Activated CD4-positive, alpha-beta T cell treated with anti-CD3 and anti-CD28 coated beads, Interleukin-2, amount 10 ng/mL, durations not matched to agents 24 days and 14 days (primary cell): ENCODE measurements around the gene TAF1B. TPM values are rescaled to one million over a fixed set of nuclear protein-coding genes. Genes with fewer than 3 reads are reported as not detected.

Experiments used
- DNase-seq: peaks from one replicate; pipeline ENCODE4 v3.0.0; 2022
- H3K27ac Mint-ChIP-seq: one replicate; pipeline ENCODE4 v1.8.0; 2022; ENCODE audit warnings: mild to moderate bottlenecking, mixed read lengths
- H3K27me3 Mint-ChIP-seq: one replicate; pipeline ENCODE4 v1.8.0; 2022; ENCODE audit warnings: mixed read lengths
- H3K36me3 Mint-ChIP-seq: one replicate; pipeline ENCODE4 v1.8.0; 2022; ENCODE audit warnings: low read depth, mild to moderate bottlenecking, mixed read lengths
- H3K4me1 Mint-ChIP-seq: one replicate; pipeline ENCODE4 v1.8.0; 2021; ENCODE audit warnings: mixed read lengths
- H3K4me3 Mint-ChIP-seq: one replicate; pipeline ENCODE4 v1.8.0; 2022; ENCODE audit warnings: mild to moderate bottlenecking, moderate library complexity, mixed read lengths
- H3K9me3 Mint-ChIP-seq: one replicate; pipeline ENCODE4 v1.8.0; 2021; ENCODE audit warnings: mixed read lengths
- intact Hi-C: fragments of 100-400 bp; cut with micrococcal nuclease; formaldehyde crosslinking; loops from one replicate; pipeline ENCODE4 v1.15.1; 2023
- total RNA-seq: library from RNA; stranded (reverse); gene quantifications from 2 replicates; pipeline ENCODE4 v1.2.3, GENCODE V29; 2022

The TAF1B gene
- total RNA-seq, 1 donor from 2014 or later: 21.9 TPM

DNA sequence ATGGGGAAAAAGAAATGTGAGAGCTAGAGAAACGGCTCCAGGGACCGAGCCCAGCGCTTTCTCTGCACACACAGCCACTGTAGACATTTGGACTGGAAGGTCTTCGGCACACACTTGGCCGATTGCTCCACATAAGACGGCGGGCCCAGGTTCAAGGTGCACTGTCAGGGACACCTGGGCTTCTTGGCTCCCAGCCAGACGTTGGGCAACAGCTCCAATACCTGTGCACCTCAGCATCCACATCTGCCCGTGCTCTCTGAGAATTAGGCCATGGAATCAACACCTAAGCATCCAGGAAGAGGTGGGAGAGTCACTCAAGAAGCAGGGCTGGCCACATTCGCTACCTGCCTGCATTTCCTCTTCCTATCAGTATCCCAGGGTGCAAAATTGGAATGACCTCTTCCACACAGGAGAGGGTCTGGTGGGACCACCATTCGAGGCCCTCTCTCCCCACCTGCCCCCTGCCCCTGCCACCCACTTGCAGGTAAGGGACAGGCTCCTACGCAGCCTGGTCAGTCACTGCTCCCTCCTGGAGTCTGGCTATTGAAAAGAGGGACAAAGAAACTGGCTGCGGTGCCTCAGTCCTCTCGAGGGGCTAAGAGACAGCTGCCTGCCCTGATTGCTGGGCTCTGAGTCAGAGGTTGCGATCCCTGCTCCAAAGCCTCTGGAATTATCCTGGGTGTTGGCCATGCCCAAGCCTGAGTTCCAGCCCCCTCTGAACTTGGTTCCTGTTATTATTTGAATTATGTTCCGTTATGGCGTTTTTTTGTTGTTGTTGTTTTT lies 40.1 kb upstream of the TAF1B start:
- H3K27ac Mint-ChIP-seq: no peak overlapping the region
- H3K4me3 Mint-ChIP-seq: no peak overlapping the region
- H3K27me3 Mint-ChIP-seq: peaks cover 13% of the 10 kb centered on the region
- intact Hi-C loops: no loop called here
- H3K36me3 Mint-ChIP-seq: no peaks in the 10 kb centered on the region
- no peak for DNase-seq
- H3K4me1 Mint-ChIP-seq: peaks cover 24% of the 10 kb centered on the region
- H3K9me3 Mint-ChIP-seq: no peaks in the 10 kb centered on the region

- intact Hi-C loops: no loop called here
- H3K27me3 Mint-ChIP-seq: peaks cover 13% of the 10 kb centered on the region
- no peaks in the 10 kb centered on the region for H3K9me3 Mint-ChIP-seq
- no peak overlapping the region for H3K27ac Mint-ChIP-seq
- DNase-seq: no peak
- H3K4me3 Mint-ChIP-seq: no peak overlapping the region
- no peaks in the 10 kb centered on the region for H3K36me3 Mint-ChIP-seq
- peaks cover 5% of the 10 kb centered on the region for H3K4me1 Mint-ChIP-seq
Measured at GRCh38 chr2:9805435-9806297, 37.6 kb upstream of the TAF1B start.

- no peaks in the 10 kb centered on the region for H3K9me3 Mint-ChIP-seq
Measured at GRCh38 chr2:9806298-9806610, 37.0 kb upstream of the TAF1B start.

GRCh38 chr2:9806656-9807055 lies 36.6 kb upstream of the TAF1B start:
- no peaks in the 10 kb centered on the region for H3K4me1 Mint-ChIP-seq
- no peak overlapping the region for H3K4me3 Mint-ChIP-seq
- H3K27ac Mint-ChIP-seq: no peak overlapping the region
- peaks cover 15% of the 10 kb centered on the region for H3K27me3 Mint-ChIP-seq
- no peaks in the 10 kb centered on the region for H3K36me3 Mint-ChIP-seq
- intact Hi-C loops: no loop called here
- no peaks in the 10 kb centered on the region for H3K9me3 Mint-ChIP-seq
- DNase-seq: no peak

More at GRCh38 chr2:9806298-9806610, 37.0 kb upstream of the TAF1B start:
- intact Hi-C loops: no loop called here
- Mint-ChIP-seq H3K27me3 (peaks cover 15% of the 10 kb centered on the region), H3K4me3 (no peak overlapping the region), H3K36me3 (no peaks in the 10 kb centered on the region), H3K4me1 (peaks cover 2% of the 10 kb centered on the region), H3K27ac (no peak overlapping the region)
- DNase-seq: no peak

- H3K9me3 Mint-ChIP-seq: no peaks in the 10 kb centered on the region
- no peak overlapping the region for H3K27ac Mint-ChIP-seq
- no peaks in the 10 kb centered on the region for H3K4me1 Mint-ChIP-seq
- H3K36me3 Mint-ChIP-seq: no peaks in the 10 kb centered on the region
- no peak for DNase-seq
- no peak overlapping the region for H3K4me3 Mint-ChIP-seq
- H3K27me3 Mint-ChIP-seq: peaks cover 15% of the 10 kb centered on the region
- intact Hi-C loops: no loop called here
Measured at GRCh38 chr2:9807056-9807455, 36.2 kb upstream of the TAF1B start.

GRCh38 chr2:9807555-9808305 lies 35.5 kb upstream of the TAF1B start:
- DNase-seq: no peak
- no peak overlapping the region for H3K4me3 Mint-ChIP-seq
- intact Hi-C loops: no loop called here
- peaks cover 15% of the 10 kb centered on the region for H3K27me3 Mint-ChIP-seq
- no peaks in the 10 kb centered on the region for H3K4me1 Mint-ChIP-seq
- no peak overlapping the region for H3K27ac Mint-ChIP-seq
- H3K36me3 Mint-ChIP-seq: no peaks in the 10 kb centered on the region
- H3K9me3 Mint-ChIP-seq: no peaks in the 10 kb centered on the region

DNA sequence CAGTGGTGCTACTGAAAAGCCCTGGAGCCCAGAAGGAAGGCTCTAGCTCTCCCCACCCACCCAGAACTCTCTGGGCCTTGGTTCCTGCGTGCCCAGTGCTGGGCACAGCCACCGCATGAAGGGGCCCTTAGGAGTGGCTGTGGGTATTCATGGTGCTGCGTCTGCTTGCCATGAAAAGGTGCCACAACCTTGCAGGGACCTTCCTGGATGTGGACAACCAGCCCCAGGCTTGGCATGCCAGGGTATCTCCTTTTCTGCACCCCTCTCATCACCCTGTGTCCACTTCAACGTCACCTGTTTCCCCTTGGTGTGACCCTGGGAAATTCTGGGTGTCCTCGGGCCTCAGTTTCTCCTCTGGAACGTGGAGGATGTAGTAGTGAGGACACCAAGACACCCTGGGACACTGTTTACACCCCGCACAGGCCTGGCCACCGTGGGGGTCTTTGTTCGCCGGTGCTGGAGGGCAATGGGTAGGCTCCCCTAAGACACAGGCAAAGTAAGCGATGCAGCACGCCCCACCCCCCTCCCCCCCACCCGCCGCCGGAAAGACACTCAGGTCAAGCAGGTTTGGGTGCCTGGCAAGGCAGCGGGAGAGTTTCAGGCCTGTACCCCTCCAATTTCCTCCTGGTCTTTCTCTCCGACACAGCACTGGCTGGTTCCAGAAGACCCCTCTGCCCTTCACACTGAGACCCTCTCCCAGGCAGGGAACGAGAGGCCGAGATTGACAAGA lies 34.8 kb upstream of the TAF1B start:
- Mint-ChIP-seq H3K4me1 (no peaks in the 10 kb centered on the region), H3K4me3 (no peak overlapping the region)

GRCh38 chr2:9809064-9809356 lies 34.3 kb upstream of the TAF1B start:
- no peaks in the 10 kb centered on the region for H3K9me3 Mint-ChIP-seq
- no peak for DNase-seq
- peaks cover 19% of the 10 kb centered on the region for H3K27me3 Mint-ChIP-seq
- intact Hi-C loops: no loop called here
- no peak overlapping the region for H3K27ac Mint-ChIP-seq
- peaks cover 3% of the 10 kb centered on the region for H3K4me1 Mint-ChIP-seq
- H3K4me3 Mint-ChIP-seq: no peak overlapping the region
- no peaks in the 10 kb centered on the region for H3K36me3 Mint-ChIP-seq

More for the DNA sequence above, 34.8 kb upstream of the TAF1B start:
- no peak for DNase-seq
- Mint-ChIP-seq H3K36me3 (no peaks in the 10 kb centered on the region), H3K9me3 (no peaks in the 10 kb centered on the region), H3K27me3 (peaks cover 17% of the 10 kb centered on the region), H3K27ac (no peak overlapping the region)
- intact Hi-C loops: no loop called here

DNA sequence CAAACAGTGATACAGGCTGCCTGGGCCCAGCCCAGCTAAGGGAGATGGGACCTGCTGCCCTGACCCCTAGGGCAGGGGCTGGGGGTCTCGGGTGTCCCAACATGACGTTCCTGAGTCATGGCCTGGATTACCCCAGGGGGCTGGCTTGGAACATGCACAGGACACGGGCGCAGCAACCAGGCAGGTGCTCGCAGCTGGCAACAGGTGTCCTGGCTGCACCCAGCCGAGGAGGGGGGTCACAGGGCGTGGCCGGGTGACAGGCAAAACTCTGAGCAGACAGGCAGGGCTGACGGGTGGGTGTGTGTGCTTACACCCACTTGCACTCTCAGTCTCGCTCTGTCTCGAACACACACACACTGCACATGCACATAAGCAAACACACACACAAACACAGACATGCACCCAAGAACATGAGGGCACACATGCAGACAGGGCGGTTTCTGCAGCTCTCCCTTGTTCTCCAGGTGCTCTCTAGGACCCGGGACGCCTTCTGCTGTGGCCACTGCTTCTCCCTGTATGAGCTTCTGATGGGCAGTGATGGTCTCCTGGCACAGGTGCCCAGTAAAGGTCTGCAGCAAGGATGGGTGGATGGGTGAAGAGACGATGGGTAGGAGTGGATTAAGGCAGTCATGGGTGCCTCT lies 33.7 kb upstream of the TAF1B start:
- no peak overlapping the region for H3K4me3 Mint-ChIP-seq
- no peak overlapping the region for H3K27ac Mint-ChIP-seq
- no peaks in the 10 kb centered on the region for H3K9me3 Mint-ChIP-seq
- H3K36me3 Mint-ChIP-seq: no peaks in the 10 kb centered on the region
- no peak for DNase-seq
- intact Hi-C loops: loop anchor here (10.0 kb wide), 1 partner anchor 145 kb away; the partner anchor contains the start of gene GRHL1
- H3K27me3 Mint-ChIP-seq: peaks cover 17% of the 10 kb centered on the region
- peaks cover 5% of the 10 kb centered on the region for H3K4me1 Mint-ChIP-seq

DNA sequence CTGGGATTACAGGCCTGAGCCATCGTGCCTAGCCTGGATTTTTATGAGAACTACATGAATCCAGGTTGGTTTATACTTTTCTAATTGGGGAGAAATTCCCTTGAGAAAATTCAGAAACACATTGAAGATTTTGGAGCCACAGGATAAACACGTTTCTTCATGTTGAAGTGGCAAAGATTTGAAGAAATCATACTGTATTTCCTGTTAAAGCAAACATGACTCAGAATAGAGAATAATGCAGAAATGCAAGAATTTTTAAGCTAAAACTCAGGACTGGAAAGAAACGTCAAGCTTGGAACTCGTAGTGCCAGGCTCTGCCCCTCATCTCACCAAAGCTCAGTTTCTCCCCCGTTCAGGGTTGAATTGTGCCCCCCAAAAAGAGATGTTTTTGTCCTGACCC lies 32.1 kb upstream of the TAF1B start:
- Mint-ChIP-seq H3K4me1 (peaks cover 9% of the 10 kb centered on the region), H3K27me3 (peaks cover 12% of the 10 kb centered on the region), H3K4me3 (no peak overlapping the region), H3K9me3 (no peaks in the 10 kb centered on the region), H3K36me3 (no peaks in the 10 kb centered on the region), H3K27ac (no peak overlapping the region)
- intact Hi-C loops: loop anchor here (10.0 kb wide), 1 partner anchor 144 kb away; the partner anchor contains the start of gene GRHL1
- no peak for DNase-seq

- no peaks in the 10 kb centered on the region for H3K9me3 Mint-ChIP-seq
Measured at GRCh38 chr2:9811679-9812511, 31.4 kb upstream of the TAF1B start.

GRCh38 chr2:9812945-9813311 lies 30.3 kb upstream of the TAF1B start:
- Mint-ChIP-seq H3K27me3 (peaks cover 10% of the 10 kb centered on the region), H3K4me1 (peaks cover 11% of the 10 kb centered on the region), H3K9me3 (no peaks in the 10 kb centered on the region), H3K27ac (no peak overlapping the region), H3K4me3 (no peak overlapping the region), H3K36me3 (no peaks in the 10 kb centered on the region)
- intact Hi-C loops: loop anchor here (10.0 kb wide), 1 partner anchor 142 kb away; the partner anchor contains the start of gene GRHL1
- DNase-seq: no peak

More at GRCh38 chr2:9811679-9812511, 31.4 kb upstream of the TAF1B start:
- Mint-ChIP-seq H3K4me1 (peaks cover 11% of the 10 kb centered on the region), H3K27me3 (peaks cover 12% of the 10 kb centered on the region), H3K27ac (no peak overlapping the region), H3K36me3 (no peaks in the 10 kb centered on the region), H3K4me3 (no peak overlapping the region)
- no peak for DNase-seq
- intact Hi-C loops: loop anchor here (10.0 kb wide), 1 partner anchor 143 kb away; the partner anchor contains the start of gene GRHL1
